ENCODE measurements around the gene TNIP3. TPM values are rescaled to one million over a fixed set of nuclear protein-coding genes. Genes with fewer than 3 reads are reported as not detected.

Gene TNIP3
- polyA plus RNA-seq, 1 donor (not counting 4 experiments of a cell fraction or from before 2014, with no cell fraction given) = 0.04 TPM

DNA sequence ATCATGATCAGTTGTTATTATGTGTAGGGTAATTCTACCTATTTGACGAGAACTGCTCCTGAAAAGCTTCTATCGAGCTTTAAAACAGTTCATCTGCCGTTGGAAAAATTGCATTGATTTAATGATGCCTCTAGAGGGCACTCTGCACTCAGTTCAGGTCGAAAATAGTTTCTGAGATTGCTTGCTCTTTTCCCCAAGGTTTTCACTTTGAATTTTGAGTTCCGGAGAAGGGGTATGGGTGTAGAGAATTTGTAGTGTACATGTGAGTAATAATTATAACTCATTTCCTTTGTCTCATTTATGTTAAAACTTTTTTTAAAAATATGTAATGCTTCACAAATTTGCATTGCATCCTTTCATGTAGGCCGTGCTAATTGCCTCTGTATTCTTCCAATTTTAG is 28.4 kb upstream of the TNIP3 start:
- no peaks in the 10 kb centered on the region for H3K9me1 ChIP-seq (ENCODE audit: control insufficient read depth, extremely low read depth, insufficient read depth, low read length)
- TF ChIP-seq, protein P1, sequence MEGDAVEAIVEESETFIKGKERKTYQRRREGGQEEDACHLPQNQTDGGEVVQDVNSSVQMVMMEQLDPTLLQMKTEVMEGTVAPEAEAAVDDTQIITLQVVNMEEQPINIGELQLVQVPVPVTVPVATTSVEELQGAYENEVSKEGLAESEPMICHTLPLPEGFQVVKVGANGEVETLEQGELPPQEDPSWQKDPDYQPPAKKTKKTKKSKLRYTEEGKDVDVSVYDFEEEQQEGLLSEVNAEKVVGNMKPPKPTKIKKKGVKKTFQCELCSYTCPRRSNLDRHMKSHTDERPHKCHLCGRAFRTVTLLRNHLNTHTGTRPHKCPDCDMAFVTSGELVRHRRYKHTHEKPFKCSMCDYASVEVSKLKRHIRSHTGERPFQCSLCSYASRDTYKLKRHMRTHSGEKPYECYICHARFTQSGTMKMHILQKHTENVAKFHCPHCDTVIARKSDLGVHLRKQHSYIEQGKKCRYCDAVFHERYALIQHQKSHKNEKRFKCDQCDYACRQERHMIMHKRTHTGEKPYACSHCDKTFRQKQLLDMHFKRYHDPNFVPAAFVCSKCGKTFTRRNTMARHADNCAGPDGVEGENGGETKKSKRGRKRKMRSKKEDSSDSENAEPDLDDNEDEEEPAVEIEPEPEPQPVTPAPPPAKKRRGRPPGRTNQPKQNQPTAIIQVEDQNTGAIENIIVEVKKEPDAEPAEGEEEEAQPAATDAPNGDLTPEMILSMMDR (optimal IDR thresholded peaks at IDR 0.05 in 1 of 3, IDR thresholded peaks at IDR 0.05 in 1 of 3, conservative IDR thresholded peaks at IDR 0.05 in 1 of 3; ENCODE audit: extremely low read depth in 1 of 3, insufficient read depth in 2 of 3, low read length in 3 of 3) = peak; percentile 37 to 71 (median 59)
- no peak for TF ChIP-seq EZH2 (IDR thresholded peaks at IDR 0.05; ENCODE audit: low read length)
- DNase-seq (ENCODE audit: low read depth, low spot score) (no peak), FAIRE-seq (peak; percentile 49)
- no peak overlapping the region for H3K4me3 ChIP-seq (ENCODE audit: control insufficient read depth in 2 of 3, extremely low read depth in 1 of 3, insufficient read depth in 2 of 3, low read depth in 1 of 3, low read length in 3 of 3)
- H2AFZ ChIP-seq (ENCODE audit: control insufficient read depth, low read length) = no peak overlapping the region
- H3K4me1 ChIP-seq (ENCODE audit: control insufficient read depth, extremely low read depth, insufficient read depth, low read length) = no peaks in the 10 kb centered on the region
- H3K9ac ChIP-seq (ENCODE audit: control insufficient read depth, extremely low read depth, insufficient read depth, low read length) = no peak overlapping the region
- H3K4me2 ChIP-seq (ENCODE audit: control insufficient read depth, extremely low read depth, insufficient read depth, low read depth, low read length) = no peak overlapping the region
- H4K20me1 ChIP-seq (ENCODE audit: control insufficient read depth, extremely low read depth, insufficient read depth, low read length) = no peaks in the 10 kb centered on the region
- H3K9me3 ChIP-seq (ENCODE audit: control insufficient read depth, low read depth, low read length) = no peaks in the 10 kb centered on the region
- H3K27ac ChIP-seq (ENCODE audit: control insufficient read depth, insufficient read depth, low read length) = no peak overlapping the region
- H3K36me3 ChIP-seq (ENCODE audit: control insufficient read depth in 2 of 2, extremely low read depth in 1 of 2, insufficient read depth in 2 of 2, low read length in 2 of 2) = no peaks in the 10 kb centered on the region
- no peaks in the 10 kb centered on the region for H3K79me2 ChIP-seq (ENCODE audit: control insufficient read depth, insufficient read depth, low read length)
- H3K27me3 ChIP-seq (ENCODE audit: control insufficient read depth, extremely low read depth, insufficient read depth, low read length) = no peaks in the 10 kb centered on the region
- dilution Hi-C loops (cut with MboI; ENCODE audit: extremely low pct_ligation_motif_present, low sequenced_read_pairs) = no loop called here

GRCh38 chr4:121192013-121192412 is 27.9 kb upstream of the TNIP3 start:
- DNase-seq (ENCODE audit: low read depth, low spot score) (no peak), FAIRE-seq (no peak)
- Histone ChIP-seq H3K4me1 (ENCODE audit: control insufficient read depth, extremely low read depth, insufficient read depth, low read length) (no peaks in the 10 kb centered on the region), H2AFZ (ENCODE audit: control insufficient read depth, low read length) (no peak overlapping the region), H3K27me3 (ENCODE audit: control insufficient read depth, extremely low read depth, insufficient read depth, low read length) (no peaks in the 10 kb centered on the region), H3K27ac (ENCODE audit: control insufficient read depth, insufficient read depth, low read length) (no peak overlapping the region), H3K36me3 (ENCODE audit: control insufficient read depth in 2 of 2, extremely low read depth in 1 of 2, insufficient read depth in 2 of 2, low read length in 2 of 2) (no peaks in the 10 kb centered on the region), H3K9me1 (ENCODE audit: control insufficient read depth, extremely low read depth, insufficient read depth, low read length) (no peaks in the 10 kb centered on the region), H3K9ac (ENCODE audit: control insufficient read depth, extremely low read depth, insufficient read depth, low read length) (no peak overlapping the region), H4K20me1 (ENCODE audit: control insufficient read depth, extremely low read depth, insufficient read depth, low read length) (no peaks in the 10 kb centered on the region), H3K4me2 (ENCODE audit: control insufficient read depth, extremely low read depth, insufficient read depth, low read depth, low read length) (no peak overlapping the region), H3K9me3 (ENCODE audit: control insufficient read depth, low read depth, low read length) (no peaks in the 10 kb centered on the region), H3K79me2 (ENCODE audit: control insufficient read depth, insufficient read depth, low read length) (no peaks in the 10 kb centered on the region), H3K4me3 (ENCODE audit: control insufficient read depth in 2 of 3, extremely low read depth in 1 of 3, insufficient read depth in 2 of 3, low read depth in 1 of 3, low read length in 3 of 3) (no peak overlapping the region)
- dilution Hi-C loops (cut with MboI; ENCODE audit: extremely low pct_ligation_motif_present, low sequenced_read_pairs) = no loop called here
- TF ChIP-seq, protein P1 (optimal IDR thresholded peaks at IDR 0.05 in 1 of 3, IDR thresholded peaks at IDR 0.05 in 1 of 3, conservative IDR thresholded peaks at IDR 0.05 in 1 of 3; ENCODE audit: extremely low read depth in 1 of 3, insufficient read depth in 2 of 3, low read length in 3 of 3) = no peak

Measured in keratinocyte (primary cell).